ENCODE data around the gene ZNF780A. TPM values are rescaled to one million over a fixed set of nuclear protein-coding genes. Genes with fewer than 3 reads are reported as not detected.
"Not testable (repeated sequence)": the region's sequence is repeated elsewhere in the genome, so short reads cannot be mapped to it uniquely, and the experiment has no call there.

The ZNF780A gene
- total RNA-seq: 8.1 TPM
- long read RNA-seq, partial matches to known transcripts: 1 of 4 reads
- long read RNA-seq, other reads (novel, unspliced or antisense): 1 of 4 reads

GRCh38 chr19:40090241-40091204 is at the start of gene ZNF780A:
ZNF780A (minus strand) TSS chr19:40090943; CDS start chr19:40084753, 6,190 bp downstream.
- intact Hi-C loops (cut with DNase I): no loop called here
- ATAC-seq: peak; percentile 96
- peak; percentile 92 for DNase-seq (ENCODE audit: missing footprints)

- DNase-seq (ENCODE audit: missing footprints) (no peak), ATAC-seq (no peak)
- intact Hi-C loops (cut with DNase I): loop anchor here (2.0 to 10.0 kb wide), 2 partner anchors 83 to 495 kb away; no protein-coding TSS in a partner anchor
These were observed 49.0 kb upstream of the ZNF780A start for GRCh38 chr19:40139533-40140287.

GRCh38 chr19:40136818-40137217 is 46.1 kb upstream of the ZNF780A start:
- intact Hi-C loops (cut with DNase I): loop anchor here (10.0 kb wide), 1 partner anchor 498 kb away; no protein-coding TSS in a partner anchor
- no peak for ATAC-seq
- no peak for DNase-seq (ENCODE audit: missing footprints)

- intact Hi-C loops (cut with DNase I): loop anchor here (10.0 kb wide), 1 partner anchor 500 kb away; no protein-coding TSS in a partner anchor
- DNase-seq (ENCODE audit: missing footprints) (no peak), ATAC-seq (no peak)
These were observed 44.1 kb upstream of the ZNF780A start for GRCh38 chr19:40134866-40135265.

GRCh38 chr19:40133491-40133890 is 42.7 kb upstream of the ZNF780A start:
- DNase-seq (ENCODE audit: missing footprints): no peak
- ATAC-seq: no peak
- intact Hi-C loops (cut with DNase I): loop anchor here (10.0 kb wide), 1 partner anchor 501 kb away; no protein-coding TSS in a partner anchor

GRCh38 chr19:40130013-40130412 is 39.3 kb upstream of the ZNF780A start:
- DNase-seq (ENCODE audit: missing footprints) (no peak), ATAC-seq (no peak)
- intact Hi-C loops (cut with DNase I): loop anchor here (10.0 kb wide), 1 partner anchor 505 kb away; no protein-coding TSS in a partner anchor

GRCh38 chr19:40129425-40129824 is 38.7 kb upstream of the ZNF780A start:
- DNase-seq (ENCODE audit: missing footprints): no peak
- intact Hi-C loops (cut with DNase I): no loop called here
- no peak for ATAC-seq

- ATAC-seq (no peak), DNase-seq (ENCODE audit: missing footprints) (no peak)
- intact Hi-C loops (cut with DNase I): no loop called here
These were observed 38.2 kb upstream of the ZNF780A start for GRCh38 chr19:40128991-40129390.

GRCh38 chr19:40119380-40119779 is 28.6 kb upstream of the ZNF780A start:
- ATAC-seq (no peak), DNase-seq (ENCODE audit: missing footprints) (no peak)
- intact Hi-C loops (cut with DNase I): no loop called here

GRCh38 chr19:40118638-40119037 is 27.9 kb upstream of the ZNF780A start:
- DNase-seq (ENCODE audit: missing footprints); intact Hi-C loops (cut with DNase I); ATAC-seq: not testable (repeated sequence)

GRCh38 chr19:40116075-40116474 is 25.3 kb upstream of the ZNF780A start:
- intact Hi-C loops (cut with DNase I): no loop called here
- ATAC-seq: no peak
- DNase-seq (ENCODE audit: missing footprints): no peak

- ATAC-seq; intact Hi-C loops (cut with DNase I); DNase-seq (ENCODE audit: missing footprints): not testable (repeated sequence)
These were observed 23.4 kb upstream of the ZNF780A start for GRCh38 chr19:40114119-40114518.

- intact Hi-C loops (cut with DNase I); ATAC-seq: not testable (repeated sequence)
These were observed 21.5 kb upstream of the ZNF780A start for GRCh38 chr19:40112271-40112670.

GRCh38 chr19:40110570-40110969 is 19.8 kb upstream of the ZNF780A start:
- DNase-seq (ENCODE audit: missing footprints) (no peak), ATAC-seq (no peak)
- intact Hi-C loops (cut with DNase I): no loop called here

More at GRCh38 chr19:40112271-40112670, 21.5 kb upstream of the ZNF780A start:
- not testable (repeated sequence) for DNase-seq (ENCODE audit: missing footprints)

- intact Hi-C loops (cut with DNase I): no loop called here
- ATAC-seq: no peak
- DNase-seq (ENCODE audit: missing footprints): no peak
These were observed 14.0 kb upstream of the ZNF780A start for GRCh38 chr19:40104754-40105153.

- ATAC-seq (no peak), DNase-seq (ENCODE audit: missing footprints) (no peak)
- intact Hi-C loops (cut with DNase I): no loop called here
These were observed 12.9 kb upstream of the ZNF780A start for GRCh38 chr19:40103600-40103999.

- intact Hi-C loops (cut with DNase I): no loop called here
- ATAC-seq (no peak), DNase-seq (ENCODE audit: missing footprints) (no peak)
These were observed 11.1 kb upstream of the ZNF780A start for GRCh38 chr19:40101813-40102212.

- intact Hi-C loops (cut with DNase I): no loop called here
- ATAC-seq (no peak), DNase-seq (ENCODE audit: missing footprints) (no peak)
These were observed 2.7 kb upstream of the ZNF780A start for GRCh38 chr19:40093416-40093815.
